Activated effector memory CD4-positive, alpha-beta T cell treated with Interleukin-2 at 50 U/mL for 16 hours (primary cell): ENCODE data around the gene NOL3.

Source experiments
- DNase-seq: peaks from one replicate; pipeline ENCODE4 v3.0.0-alpha.2; 2020

Gene NOL3

DNA sequence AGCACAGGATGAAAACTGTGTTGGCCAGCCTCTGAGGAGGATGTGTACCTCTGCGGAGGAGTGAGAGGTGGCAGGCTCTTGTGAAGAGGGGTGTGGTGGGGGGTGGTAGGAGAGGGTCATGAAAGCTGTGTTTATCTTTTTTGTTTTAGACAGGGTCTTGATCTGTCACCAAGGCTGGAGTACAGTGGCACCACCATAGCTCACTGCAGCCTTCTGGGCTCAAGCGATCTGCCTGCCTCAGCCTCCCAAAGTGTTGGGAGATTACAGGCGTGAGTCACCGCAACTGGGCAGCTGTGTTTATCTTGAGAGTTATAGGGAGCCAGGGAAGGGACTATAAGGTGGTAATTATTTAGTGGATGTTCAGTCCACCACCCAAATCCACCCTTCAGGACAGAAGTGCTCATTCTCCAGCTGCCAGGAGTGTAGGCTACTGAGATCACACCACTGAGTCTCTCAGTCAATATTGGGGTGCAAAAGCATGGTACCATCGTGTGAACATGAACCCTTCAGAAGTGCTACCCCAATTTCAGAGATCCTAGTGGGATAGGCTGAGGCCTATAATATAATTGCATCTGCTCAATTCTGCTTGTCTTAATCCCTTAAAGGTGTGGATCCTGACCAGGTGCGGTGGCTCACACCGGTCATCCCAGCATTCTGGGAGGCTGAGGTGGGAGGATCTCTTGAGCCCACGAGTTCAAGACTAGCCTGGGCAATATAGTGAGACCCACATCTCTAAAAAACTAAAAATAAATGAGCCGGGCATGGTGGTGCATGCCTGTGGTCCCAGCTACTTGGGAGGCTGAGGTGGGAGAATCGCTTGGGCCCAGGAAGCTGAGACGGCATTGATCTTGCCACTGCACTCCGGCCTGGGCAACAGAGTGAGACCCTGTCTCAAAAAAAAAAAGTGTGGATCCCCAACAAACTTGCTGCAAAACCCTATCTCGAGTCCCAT, 20.4 kb downstream of the NOL3 start:
- DNase-seq, result no peak

DNA sequence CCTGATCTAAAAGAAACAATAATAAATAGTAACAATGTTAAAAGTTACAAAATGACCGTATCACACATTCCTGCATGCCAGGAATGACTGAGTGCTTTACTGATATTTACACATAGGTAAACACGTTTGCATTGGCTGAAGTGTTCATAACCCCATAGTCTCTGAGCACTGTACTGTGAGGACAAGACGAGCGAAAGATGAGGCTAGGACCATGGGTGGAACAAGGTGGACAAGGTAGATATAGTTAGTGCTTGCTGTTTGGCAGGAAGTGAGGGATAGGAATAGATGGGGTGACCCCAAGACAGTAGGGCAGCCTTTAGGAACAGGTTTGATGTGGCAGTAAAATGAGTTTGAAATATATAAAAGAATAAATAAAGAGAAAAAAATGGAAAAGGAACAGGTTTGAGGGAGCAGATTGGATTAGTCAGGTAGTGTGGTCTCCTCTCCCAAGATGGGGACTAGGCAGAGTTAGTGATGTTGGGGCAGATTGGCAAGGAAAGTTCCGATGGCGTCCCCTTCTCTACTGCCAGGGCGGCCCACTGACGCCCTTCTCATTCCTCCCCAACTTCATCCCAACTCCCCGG, 21.2 kb downstream of the NOL3 start:
- no peak for DNase-seq

DNA sequence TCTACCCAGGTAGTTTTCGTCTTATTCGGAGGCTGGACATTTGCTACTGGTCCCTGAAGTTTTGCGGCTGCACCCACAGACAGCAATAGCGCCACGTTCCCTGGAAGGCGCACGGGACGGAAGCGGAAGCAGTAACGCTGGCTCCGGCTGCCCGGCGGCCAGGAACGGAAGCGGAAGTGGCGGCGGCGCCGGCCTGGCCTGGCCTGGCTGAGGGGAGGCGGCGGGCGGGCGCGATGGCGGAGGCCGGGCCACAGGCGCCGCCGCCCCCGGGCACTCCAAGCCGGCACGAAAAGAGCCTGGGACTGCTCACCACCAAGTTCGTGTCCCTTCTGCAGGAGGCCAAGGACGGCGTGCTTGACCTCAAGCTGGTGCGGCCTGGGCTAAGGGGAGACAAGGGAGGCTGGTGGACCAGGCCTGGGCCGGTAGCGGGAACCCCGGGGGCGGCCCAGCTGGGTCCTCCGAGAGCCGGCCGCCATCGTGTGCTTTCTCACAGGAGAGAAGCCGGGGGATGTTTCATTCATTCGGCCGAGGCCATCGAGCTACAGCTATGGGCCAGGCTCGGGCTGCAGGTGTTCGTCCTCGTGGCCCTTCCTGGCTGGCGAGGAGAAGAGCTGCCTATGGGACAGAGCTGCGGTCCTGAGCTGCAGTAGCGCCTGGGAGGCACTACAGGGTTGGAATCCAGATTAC, 21.8 kb downstream of the NOL3 start, which contains the start of gene E2F4:
Gene E2F4 (plus strand): TSS at position 161 of the 687 bp plus-strand sequence. CDS start 73 bp downstream, at position 234.
- peak; percentile 82 for DNase-seq

DNA sequence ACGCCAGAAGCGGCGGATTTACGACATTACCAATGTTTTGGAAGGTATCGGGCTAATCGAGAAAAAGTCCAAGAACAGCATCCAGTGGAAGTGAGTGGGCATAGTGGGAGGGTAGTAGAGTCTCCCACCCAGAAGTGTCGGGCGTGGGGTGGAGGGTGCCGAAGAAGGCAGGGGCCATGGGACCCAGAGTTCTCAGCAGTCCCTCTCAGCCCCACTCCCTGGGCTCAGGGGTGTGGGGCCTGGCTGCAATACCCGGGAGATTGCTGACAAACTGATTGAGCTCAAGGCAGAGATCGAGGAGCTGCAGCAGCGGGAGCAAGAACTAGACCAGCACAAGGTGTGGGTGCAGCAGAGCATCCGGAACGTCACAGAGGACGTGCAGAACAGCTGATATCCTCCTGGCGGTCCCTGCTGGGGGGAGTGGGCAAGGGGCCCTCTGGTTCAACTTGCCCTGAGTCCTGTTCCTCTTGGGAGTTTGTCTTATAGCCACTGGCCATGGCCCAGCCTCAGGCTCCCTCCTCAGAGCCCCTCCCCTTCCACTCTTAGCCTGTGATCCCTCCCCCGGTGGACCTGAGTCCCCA, 22.5 kb downstream of the NOL3 start:
- DNase-seq, result no peak

DNA sequence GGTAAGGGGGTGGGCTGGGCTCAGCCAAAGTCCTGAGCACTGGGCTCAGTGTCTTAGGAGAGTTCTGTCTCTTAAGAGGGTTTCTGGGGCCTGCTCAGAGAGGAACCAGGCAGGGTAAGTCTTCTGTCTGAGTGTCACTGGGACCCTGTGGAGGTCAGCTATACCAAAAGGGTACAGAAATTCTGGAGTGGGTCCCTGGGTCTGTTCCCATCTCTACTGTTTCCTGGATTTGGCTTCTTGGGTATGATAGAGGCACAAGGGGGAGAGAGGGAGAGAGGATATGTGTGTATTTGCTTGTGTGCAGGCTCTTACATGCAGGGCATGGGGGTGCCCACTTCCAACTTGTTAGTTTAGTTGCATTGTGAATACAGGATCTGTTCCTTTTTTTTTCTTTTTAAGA, 23.2 kb downstream of the NOL3 start:
- DNase-seq, result no peak

DNA sequence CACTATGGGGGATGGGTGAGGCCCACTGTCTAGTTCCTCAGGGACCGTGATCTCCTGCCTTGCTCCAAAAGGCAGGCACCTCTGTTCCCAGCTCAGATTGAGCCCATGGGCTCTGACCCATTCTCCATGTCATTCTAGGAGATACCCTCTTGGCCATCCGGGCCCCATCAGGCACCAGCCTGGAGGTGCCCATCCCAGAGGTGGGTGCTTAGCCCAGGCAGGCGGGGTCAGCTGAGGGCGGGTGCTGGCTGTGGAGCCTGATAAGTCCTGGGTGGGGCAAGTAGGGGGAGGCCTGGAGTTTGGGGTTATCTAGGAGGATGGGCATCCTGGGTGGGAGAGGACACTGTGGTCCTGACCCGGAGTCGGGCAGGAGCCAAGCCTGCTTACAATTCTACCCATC, 23.9 kb downstream of the NOL3 start:
- no peak for DNase-seq

DNA sequence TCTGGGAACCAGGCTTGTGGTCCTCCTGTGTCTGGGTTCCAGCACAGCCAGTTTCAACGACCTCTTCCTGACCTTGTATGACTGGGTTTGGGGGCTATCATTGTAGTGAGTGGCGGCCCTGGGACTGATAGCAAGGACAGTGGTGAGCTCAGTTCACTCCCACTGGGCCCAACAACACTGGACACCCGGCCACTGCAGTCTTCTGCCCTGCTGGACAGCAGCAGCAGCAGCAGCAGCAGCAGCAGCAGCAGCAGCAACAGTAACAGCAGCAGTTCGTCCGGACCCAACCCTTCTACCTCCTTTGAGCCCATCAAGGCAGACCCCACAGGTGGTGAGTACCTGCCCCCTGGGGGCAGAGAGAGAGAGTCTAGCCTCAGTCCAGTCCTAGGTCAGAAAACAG, 25.3 kb downstream of the NOL3 start:
- DNase-seq, result no peak

DNA sequence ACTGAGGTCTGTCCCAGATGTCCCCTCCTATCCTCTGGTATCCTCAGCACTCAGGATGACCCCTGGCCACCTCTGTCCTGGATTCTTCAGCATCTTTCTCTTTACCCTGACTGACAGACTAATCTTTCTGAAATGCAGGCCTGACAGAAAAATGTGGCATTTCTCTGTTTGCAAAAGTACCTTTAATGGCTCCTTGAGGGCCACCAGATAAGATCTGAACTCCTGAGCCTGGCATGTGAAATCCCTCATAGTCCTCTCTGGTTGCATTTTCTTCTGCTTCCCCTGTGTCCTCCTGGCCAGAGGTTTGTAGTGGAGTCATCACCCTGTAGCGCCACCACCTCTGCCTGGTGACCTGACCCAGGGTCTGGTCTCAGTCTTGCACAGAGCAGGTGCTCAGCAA, 26.5 kb downstream of the NOL3 start:
- no peak for DNase-seq

DNA sequence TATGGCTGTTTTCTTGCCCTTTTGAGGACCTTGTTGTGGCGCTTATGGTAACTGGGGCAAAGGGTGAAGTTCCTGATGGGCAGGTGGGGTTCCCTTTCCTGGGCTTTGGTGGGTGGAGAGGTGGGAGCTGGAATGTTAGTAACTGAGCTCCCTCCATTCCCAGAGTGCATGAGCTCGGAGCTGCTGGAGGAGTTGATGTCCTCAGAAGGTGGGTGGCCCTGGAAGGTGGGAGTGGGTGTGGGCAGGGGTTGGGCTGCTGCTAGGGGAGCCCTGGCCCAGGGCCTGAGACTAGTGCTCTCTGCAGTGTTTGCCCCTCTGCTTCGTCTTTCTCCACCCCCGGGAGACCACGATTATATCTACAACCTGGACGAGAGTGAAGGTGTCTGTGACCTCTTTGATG, 27.4 kb downstream of the NOL3 start:
- no peak for DNase-seq

DNA sequence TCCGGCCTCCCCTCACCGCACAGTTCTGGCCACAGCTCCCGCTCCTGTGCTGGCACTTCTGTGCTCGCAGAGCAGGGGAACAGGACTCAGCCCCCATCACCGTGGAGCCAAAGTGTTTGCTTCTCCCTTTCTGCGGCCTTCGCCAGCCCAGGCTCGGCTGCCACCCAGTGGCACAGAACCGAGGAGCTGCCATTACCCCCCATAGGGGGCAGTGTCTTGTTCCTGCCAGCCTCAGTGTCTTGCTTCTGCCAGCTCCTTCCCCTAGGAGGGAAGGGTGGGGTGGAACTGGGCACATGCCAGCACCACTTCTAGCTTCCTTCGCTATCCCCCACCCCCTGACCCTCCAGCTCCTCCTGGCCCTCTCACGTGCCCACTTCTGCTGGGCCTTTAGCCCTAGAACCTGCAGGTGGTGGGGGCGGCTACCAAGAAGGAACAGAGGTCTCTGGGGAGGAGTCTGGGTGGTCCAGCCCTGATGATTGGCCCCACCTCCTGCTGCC, 27.9 kb downstream of the NOL3 start:
- no peak for DNase-seq

DNA sequence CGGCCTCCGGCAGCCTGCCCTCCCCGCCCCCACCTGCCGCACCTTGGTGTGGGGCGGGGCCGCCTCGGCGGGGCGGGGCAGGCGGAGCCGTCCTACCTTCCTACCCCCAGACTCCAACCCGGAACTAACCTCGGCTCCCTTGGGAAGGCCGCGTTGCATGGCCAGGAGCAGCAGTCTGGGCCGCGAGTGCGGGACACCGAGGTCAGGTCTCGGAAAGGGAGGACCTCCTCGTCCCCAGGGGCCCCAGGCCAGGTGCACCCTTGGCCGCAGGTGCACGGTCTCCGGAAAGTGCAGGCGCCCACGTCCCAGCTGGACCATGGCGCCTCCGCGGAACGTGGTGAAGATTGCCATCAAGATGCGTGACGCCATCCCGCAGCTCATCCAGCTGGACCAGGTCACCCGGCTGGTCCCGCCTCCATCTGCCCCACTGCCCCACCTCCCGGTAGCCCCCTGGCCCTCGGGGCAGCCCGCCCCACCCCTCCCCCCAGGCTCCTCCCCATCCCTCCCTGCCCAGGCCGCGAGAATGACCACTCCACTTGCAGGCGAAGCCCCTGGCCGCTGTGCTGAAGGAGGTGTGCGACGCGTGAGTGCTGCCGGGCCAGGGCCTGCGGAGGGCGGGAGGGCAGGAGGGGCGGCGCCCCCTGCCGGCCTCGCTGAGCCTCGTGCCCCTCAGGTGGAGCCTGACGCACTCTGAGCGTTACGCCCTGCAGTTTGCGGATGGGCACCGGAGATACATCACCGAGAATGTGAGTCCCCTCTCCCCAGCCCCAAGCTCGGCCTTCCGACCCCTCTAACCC, 28.9 kb downstream of the NOL3 start, which contains the start of gene ELMO3:
Gene ELMO3 (plus strand): TSS at position 121 of the 797 bp plus-strand sequence. CDS start 196 bp downstream, at position 317.
- no peak for DNase-seq

DNA sequence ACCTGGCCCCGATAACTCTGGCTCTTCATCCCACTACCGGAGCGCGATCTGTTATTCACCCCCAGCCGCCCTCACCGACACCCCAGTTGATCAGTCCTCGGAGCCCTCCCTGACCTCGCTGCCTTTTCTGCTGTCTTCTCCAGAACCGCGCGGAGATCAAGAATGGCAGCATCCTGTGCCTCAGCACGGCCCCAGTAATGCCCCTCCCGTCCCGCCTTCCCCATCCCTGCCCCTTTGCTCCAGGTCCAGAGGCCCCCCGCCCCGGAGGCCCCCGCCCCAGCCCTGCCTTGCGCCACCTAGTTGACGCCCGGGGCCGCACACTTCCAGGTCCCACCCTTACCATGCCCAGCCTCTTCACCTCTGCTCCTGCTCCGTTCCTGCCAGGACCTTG, 29.5 kb downstream of the NOL3 start:
- no peak for DNase-seq

DNA sequence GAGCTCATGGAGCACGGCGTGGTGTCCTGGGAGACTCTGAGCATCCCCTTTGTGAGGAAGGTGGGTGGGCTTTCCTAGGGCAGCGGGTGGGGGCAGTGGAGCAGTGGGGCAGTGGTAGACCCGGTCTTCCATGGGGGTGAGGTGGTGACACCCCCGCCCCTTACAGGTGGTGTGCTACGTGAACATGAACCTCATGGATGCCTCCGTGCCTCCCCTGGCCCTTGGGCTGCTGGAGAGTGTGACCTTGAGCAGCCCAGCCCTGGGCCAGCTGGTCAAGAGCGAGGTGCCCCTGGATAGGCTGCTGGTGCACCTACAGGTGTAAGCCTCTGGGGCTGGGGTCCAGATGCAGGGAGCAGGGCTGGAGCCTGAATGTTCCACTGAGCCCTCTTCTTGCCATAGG, 30.2 kb downstream of the NOL3 start:
- DNase-seq, result no peak

DNA sequence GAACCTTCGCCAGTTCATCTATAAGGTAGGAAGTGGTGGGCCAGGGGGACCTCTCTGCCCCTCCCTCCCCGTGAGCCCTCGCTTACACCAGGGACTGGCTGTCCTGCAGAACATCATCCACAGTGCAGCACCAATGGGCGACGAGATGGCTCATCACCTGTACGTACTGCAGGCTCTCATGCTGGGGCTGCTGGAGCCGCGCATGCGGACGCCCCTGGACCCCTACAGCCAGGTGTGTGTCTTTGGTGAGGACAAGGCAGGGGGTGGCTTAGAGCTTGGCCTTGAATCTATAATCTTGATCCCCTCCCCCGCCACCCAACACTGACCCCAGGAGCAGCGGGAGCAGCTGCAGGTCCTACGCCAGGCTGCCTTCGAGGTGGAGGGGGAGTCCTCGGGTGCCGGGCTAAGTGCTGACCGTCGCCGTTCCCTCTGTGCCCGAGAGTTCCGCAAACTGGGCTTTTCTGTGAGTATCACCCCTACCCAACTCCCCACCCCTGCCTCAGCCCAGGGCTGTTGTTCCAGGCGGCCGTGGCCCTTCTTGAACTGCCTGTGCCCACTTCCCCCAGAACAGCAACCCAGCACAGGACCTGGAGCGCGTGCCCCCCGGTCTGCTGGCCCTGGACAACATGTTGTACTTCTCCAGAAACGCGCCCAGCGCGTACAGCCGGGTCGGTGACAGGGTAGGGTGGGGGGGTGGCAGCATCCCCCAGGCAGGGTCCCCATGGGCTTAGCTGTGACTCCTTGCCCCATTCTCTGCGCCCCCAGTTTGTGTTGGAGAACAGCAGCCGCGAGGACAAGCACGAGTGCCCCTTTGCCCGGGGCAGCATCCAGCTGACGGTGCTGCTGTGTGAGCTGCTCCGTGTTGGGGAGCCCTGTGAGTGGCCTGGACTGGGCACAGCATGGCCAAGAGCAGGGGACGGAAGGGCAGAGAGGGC, 31.3 kb downstream of the NOL3 start:
- DNase-seq, result no peak

DNA sequence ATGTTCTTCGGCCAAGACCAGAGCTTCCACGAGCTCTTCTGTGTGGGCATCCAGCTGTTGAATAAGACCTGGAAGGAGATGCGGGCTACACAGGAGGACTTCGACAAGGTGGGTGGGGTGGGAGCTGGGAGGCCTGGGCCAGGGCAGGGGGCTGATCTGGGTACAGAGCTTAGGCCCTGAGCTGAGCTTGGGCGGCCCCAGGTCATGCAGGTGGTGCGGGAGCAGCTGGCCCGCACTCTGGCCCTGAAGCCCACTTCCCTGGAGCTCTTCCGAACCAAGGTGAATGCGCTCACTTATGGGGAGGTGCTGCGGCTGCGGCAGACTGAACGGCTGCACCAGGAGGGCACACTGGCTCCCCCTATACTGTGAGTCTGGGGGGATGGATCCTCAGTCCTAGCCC, 32.1 kb downstream of the NOL3 start:
- DNase-seq, result no peak

DNA sequence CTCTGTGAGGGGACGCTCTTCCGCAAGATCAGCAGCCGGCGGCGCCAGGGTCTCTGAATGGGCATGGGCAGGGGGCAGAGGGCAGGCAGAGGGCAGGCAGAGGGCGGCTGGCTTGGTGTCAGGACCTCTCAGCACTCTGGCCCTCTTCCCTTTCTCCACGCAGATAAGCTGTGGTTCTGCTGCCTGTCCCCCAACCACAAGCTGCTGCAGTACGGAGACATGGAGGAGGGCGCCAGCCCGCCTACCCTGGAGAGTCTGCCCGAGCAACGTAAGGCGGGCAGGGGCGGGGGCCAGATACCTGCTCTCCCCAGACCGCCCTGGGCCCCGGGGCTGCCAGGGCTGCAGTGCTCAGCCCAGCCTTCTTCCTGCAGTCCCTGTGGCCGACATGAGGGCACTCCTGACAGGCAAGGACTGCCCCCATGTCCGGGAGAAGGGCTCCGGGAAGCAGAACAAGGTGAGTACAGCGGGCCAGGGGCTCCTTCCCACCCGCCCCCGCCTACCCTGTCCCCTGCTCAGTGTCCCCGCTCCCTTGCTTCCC, 32.7 kb downstream of the NOL3 start:
- no peak for DNase-seq

DNA sequence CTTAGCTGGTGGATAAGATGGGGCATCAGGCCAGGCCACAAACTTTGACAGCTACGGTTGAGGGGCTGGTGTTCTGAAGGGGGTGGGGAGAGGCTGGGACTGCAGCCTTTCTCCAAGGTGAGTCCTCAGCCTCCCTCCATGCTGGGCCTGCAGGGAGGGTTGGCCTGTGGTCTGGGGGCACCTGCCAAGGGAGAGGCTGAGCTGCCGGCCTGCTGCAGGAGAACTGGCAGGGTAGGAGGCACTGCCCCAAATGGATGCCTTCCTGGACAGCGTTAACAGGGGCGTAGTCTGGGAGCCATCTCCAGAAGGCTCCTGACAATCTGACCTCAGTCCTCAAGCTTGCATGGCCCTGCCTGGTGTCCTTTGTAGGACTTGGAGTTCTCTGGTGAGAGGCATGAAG, 33.7 kb downstream of the NOL3 start:
- DNase-seq, result no peak

DNA sequence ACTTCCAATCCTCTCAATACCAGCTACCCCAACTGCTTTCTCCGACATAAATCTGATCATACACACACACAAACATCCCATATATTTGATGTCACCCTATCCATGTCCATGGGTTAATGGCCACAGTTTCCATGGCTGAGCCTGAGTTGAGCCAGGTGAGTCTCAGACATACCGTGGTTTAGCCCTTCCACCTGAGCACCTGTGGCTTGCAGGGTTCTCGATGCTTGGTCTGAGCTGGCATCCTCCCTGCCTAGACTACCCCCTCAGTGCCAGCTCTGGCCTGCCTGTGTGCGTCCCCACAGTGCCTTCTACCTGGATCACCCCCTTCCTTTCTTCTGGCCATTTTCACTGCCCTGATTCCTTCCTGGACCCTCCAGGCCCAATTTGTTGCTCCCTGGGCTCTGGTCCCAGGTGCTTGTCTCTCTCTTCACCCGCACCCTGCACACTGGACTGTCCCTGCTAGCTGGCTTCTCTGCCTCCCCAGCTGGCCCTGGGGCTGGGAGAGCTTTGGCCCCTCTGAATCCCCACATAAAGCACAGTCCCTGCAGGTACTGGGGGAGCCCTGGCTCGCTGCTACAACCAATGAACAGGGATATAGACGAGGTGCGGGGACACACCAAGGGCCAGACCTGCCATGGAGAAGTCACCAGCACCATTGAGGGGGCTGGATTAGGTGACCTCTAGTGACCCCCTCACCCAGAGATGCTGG, 35.9 kb downstream of the NOL3 start:
- DNase-seq, result no peak

DNA sequence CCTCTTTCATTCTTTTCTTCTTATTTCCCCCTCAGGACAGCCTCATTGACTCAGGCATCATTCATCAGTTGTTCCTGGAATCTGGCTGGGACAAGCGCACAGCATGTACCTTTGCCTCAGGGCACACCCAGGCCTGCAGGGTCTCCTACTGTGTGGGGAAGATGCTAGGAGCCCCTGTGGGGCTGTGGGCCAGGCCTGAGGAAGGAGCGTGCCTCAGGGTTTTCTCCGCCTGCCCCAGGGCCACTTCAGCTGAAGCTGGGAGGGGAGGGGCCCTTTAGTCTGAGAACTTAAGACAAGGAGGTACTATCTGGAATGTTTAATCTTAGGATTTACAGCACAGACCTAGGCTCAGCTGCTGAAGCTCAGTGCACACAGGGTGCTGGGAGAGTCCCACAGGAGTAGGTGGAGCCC, 36.5 kb downstream of the NOL3 start:
- no peak for DNase-seq
